Osteocyte (in vitro differentiated cells): ENCODE results near the gene OR2V2. TPM values are rescaled to one million over a fixed set of nuclear protein-coding genes. Genes with fewer than 3 reads are reported as not detected.
"Not testable (repeated sequence)": the region's sequence is repeated elsewhere in the genome, so short reads cannot be mapped to it uniquely, and the experiment has no call there.

Source experiments
- DNase-seq: peaks from one replicate; pipeline ENCODE4 v3.0.0; 2021; ENCODE audit warnings: mixed read lengths; ENCODE audit not compliant: unreplicated experiment; ENCODE audit errors: extremely low spot score
- H3K27ac Mint-ChIP-seq: one replicate; pipeline ENCODE4 v1.8.0; 2021; ENCODE audit warnings: mild to moderate bottlenecking, mixed read lengths; ENCODE audit not compliant: unreplicated experiment
- H3K27me3 Mint-ChIP-seq: one replicate; pipeline ENCODE4 v1.8.0; 2021; ENCODE audit warnings: mixed read lengths; ENCODE audit not compliant: unreplicated experiment
- H3K36me3 Mint-ChIP-seq: one replicate; pipeline ENCODE4 v1.8.0; 2021; ENCODE audit warnings: mixed read lengths; ENCODE audit not compliant: unreplicated experiment
- H3K4me1 Mint-ChIP-seq: one replicate; pipeline ENCODE4 v1.8.0; 2021; ENCODE audit warnings: mixed read lengths; ENCODE audit not compliant: unreplicated experiment
- H3K4me3 Mint-ChIP-seq: one replicate; pipeline ENCODE4 v1.8.0; 2021; ENCODE audit warnings: mild to moderate bottlenecking, moderate library complexity, mixed read lengths; ENCODE audit not compliant: unreplicated experiment
- H3K9me3 Mint-ChIP-seq: one replicate; pipeline ENCODE4 v1.8.0; 2021; ENCODE audit warnings: mixed read lengths; ENCODE audit not compliant: unreplicated experiment
- CTCF ChIP-seq: fragments of 200-600 bp; sonication (generic); IDR thresholded peaks from 2 replicates; pipeline ENCODE4 v1.5.0; 2021; ENCODE audit warnings: antibody characterized with exemption, mild to moderate bottlenecking, moderate library complexity
- total RNA-seq: library from RNA; stranded (reverse); gene quantifications from 2 replicates; pipeline ENCODE4 v1.2.1, GENCODE V29; 2021

Gene OR2V2
- total RNA-seq, 1 donor from 2014 or later: not detected

GRCh38 chr5:181111010-181111409 lies 36.4 kb upstream of the OR2V2 start:
- H3K4me1 Mint-ChIP-seq: no peaks in the 10 kb centered on the region
- no peaks in the 10 kb centered on the region for H3K9me3 Mint-ChIP-seq
- H3K36me3 Mint-ChIP-seq: no peaks in the 10 kb centered on the region
- H3K27ac Mint-ChIP-seq: no peak overlapping the region
- no peak overlapping the region for H3K4me3 Mint-ChIP-seq
- no peak for TF ChIP-seq CTCF
- peaks cover 61% of the 10 kb centered on the region for H3K27me3 Mint-ChIP-seq
- no peak for DNase-seq

GRCh38 chr5:181112476-181112875 lies 34.9 kb upstream of the OR2V2 start:
- no peaks in the 10 kb centered on the region for H3K36me3 Mint-ChIP-seq
- no peak for TF ChIP-seq CTCF
- H3K27me3 Mint-ChIP-seq: peaks cover 64% of the 10 kb centered on the region
- H3K27ac Mint-ChIP-seq: no peak overlapping the region
- H3K9me3 Mint-ChIP-seq: no peaks in the 10 kb centered on the region
- peak; percentile 59 for DNase-seq
- H3K4me1 Mint-ChIP-seq: no peaks in the 10 kb centered on the region
- H3K4me3 Mint-ChIP-seq: no peak overlapping the region

GRCh38 chr5:181113572-181113971 lies 33.8 kb upstream of the OR2V2 start:
- H3K27ac Mint-ChIP-seq, H3K4me1 Mint-ChIP-seq, H3K4me3 Mint-ChIP-seq, H3K36me3 Mint-ChIP-seq, H3K9me3 Mint-ChIP-seq, DNase-seq: not testable (repeated sequence)
- peaks cover 65% of the 10 kb centered on the region for H3K27me3 Mint-ChIP-seq

GRCh38 chr5:181114284-181114843 lies 33.0 kb upstream of the OR2V2 start:
- TF ChIP-seq CTCF: no peak
- Mint-ChIP-seq H3K4me1 (no peaks in the 10 kb centered on the region), H3K36me3 (no peaks in the 10 kb centered on the region), H3K4me3 (no peak overlapping the region), H3K27me3 (peaks cover 72% of the 10 kb centered on the region), H3K27ac (no peak overlapping the region), H3K9me3 (no peaks in the 10 kb centered on the region)
- DNase-seq: peak; percentile 83

GRCh38 chr5:181114844-181115778 lies 32.3 kb upstream of the OR2V2 start:
- Mint-ChIP-seq H3K27me3 (peaks cover 71% of the 10 kb centered on the region), H3K4me1 (no peaks in the 10 kb centered on the region), H3K4me3 (no peak overlapping the region), H3K9me3 (no peaks in the 10 kb centered on the region), H3K36me3 (no peaks in the 10 kb centered on the region), H3K27ac (no peak overlapping the region)
- peak; percentile 66 for DNase-seq
- TF ChIP-seq CTCF: no peak
